GM23338 (cell line): ENCODE measurements around the gene DIABLO.

ENCODE experiments used
- CREB1 ChIP-seq: fragments of 250-450 bp; sonication (Bioruptor Pico); IDR thresholded peaks from 2 replicates; pipeline ENCODE4 v1.5.0; 2020; ENCODE audit warnings: low read depth, mild to moderate bottlenecking, moderate library complexity
- EZH2 ChIP-seq: fragments of 200-600 bp; sonication (generic); IDR thresholded peaks from one replicate; pipeline ENCODE4 v1.8.0; 2017; ENCODE audit warnings: antibody characterized with exemption, mild to moderate bottlenecking, low read depth; ENCODE audit not compliant: unreplicated experiment
- EZH2phosphoT487 ChIP-seq: fragments of 200-600 bp; sonication (generic); IDR thresholded peaks from one replicate; pipeline ENCODE4 v1.8.1; 2018; ENCODE audit warnings: antibody characterized with exemption; ENCODE audit not compliant: unreplicated experiment
- JUNB ChIP-seq: IDR thresholded peaks from one replicate; pipeline ENCODE4 v1.6.1; 2016; ENCODE audit warnings: antibody characterized with exemption; ENCODE audit not compliant: unreplicated experiment
- NANOG ChIP-seq: IDR thresholded peaks from 2 replicates; pipeline ENCODE4 v1.6.1; 2016; ENCODE audit warnings: antibody characterized with exemption, borderline replicate concordance
- POLR2AphosphoS5 ChIP-seq: IDR thresholded peaks from 2 replicates; pipeline ENCODE4 v1.6.1; 2016; ENCODE audit warnings: antibody characterized with exemption, low read depth
- STAT1 ChIP-seq: IDR thresholded peaks from one replicate; pipeline ENCODE4 v1.6.1; 2016; ENCODE audit warnings: antibody characterized with exemption; ENCODE audit not compliant: unreplicated experiment
- ZNF331 ChIP-seq: fragments of 250-450 bp; sonication (Bioruptor Pico); IDR thresholded peaks from 2 replicates; pipeline ENCODE4 v1.5.0; 2020; ENCODE audit warnings: low read depth, mild to moderate bottlenecking, moderate library complexity
- TF ChIP-seq, protein P1 (sequence below), 2 experiments: fragments of 200-600 bp in 1 of 2; sonication (generic) in 1 of 2; conservative IDR thresholded peaks; 2 replicates each; pipeline versions ENCODE4 v1.5.1 to v1.6.1; 2016 to 2017; ENCODE audit warnings: antibody characterized with exemption in 2 of 2, low read depth in 2 of 2, mild to moderate bottlenecking in 2 of 2, moderate library complexity in 1 of 2
- TF ChIP-seq, protein P2 (sequence below): IDR thresholded peaks from 2 replicates; pipeline ENCODE4 v1.6.1; 2016; ENCODE audit warnings: antibody characterized with exemption
- TF ChIP-seq, protein P3 (sequence below): IDR thresholded peaks from one replicate; pipeline ENCODE4 v1.6.1; 2018; ENCODE audit warnings: antibody characterized with exemption; ENCODE audit not compliant: unreplicated experiment

DNA sequence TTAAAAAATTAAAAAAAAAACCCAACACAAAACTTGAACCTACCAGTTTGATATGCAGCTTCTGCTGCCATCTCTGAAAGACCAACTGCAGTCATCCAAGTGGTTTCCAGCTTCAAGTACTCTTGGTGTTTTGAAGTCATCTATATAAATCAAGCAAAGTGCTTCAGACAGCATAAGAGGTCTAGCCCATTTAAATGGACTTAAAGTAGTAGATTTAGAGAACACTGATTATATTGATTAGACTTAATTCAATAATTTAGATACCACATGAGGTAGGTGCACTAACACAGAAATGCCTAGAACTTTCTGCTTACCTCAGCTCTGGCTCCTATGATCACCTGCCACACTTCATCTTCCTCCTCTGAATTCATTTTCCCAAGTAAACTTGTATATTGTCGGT, 9.4 kb downstream of the DIABLO start:
- TF ChIP-seq POLR2AphosphoS5 (no peak), CREB1 (CRISPR knock-in tag) (no peak), EZH2phosphoT487 (no peak), ZNF331 (CRISPR knock-in tag) (no peak), EZH2 (no peak), NANOG (no peak), JUNB (no peak), STAT1 (no peak)
- TF ChIP-seq, protein P1, sequence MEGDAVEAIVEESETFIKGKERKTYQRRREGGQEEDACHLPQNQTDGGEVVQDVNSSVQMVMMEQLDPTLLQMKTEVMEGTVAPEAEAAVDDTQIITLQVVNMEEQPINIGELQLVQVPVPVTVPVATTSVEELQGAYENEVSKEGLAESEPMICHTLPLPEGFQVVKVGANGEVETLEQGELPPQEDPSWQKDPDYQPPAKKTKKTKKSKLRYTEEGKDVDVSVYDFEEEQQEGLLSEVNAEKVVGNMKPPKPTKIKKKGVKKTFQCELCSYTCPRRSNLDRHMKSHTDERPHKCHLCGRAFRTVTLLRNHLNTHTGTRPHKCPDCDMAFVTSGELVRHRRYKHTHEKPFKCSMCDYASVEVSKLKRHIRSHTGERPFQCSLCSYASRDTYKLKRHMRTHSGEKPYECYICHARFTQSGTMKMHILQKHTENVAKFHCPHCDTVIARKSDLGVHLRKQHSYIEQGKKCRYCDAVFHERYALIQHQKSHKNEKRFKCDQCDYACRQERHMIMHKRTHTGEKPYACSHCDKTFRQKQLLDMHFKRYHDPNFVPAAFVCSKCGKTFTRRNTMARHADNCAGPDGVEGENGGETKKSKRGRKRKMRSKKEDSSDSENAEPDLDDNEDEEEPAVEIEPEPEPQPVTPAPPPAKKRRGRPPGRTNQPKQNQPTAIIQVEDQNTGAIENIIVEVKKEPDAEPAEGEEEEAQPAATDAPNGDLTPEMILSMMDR (conservative IDR thresholded peaks at IDR 0.05; ENCODE audit: low read depth in 2 of 2) = no peak
- TF ChIP-seq, protein P2, sequence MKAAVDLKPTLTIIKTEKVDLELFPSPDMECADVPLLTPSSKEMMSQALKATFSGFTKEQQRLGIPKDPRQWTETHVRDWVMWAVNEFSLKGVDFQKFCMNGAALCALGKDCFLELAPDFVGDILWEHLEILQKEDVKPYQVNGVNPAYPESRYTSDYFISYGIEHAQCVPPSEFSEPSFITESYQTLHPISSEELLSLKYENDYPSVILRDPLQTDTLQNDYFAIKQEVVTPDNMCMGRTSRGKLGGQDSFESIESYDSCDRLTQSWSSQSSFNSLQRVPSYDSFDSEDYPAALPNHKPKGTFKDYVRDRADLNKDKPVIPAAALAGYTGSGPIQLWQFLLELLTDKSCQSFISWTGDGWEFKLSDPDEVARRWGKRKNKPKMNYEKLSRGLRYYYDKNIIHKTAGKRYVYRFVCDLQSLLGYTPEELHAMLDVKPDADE = no peak
- TF ChIP-seq, protein P3, sequence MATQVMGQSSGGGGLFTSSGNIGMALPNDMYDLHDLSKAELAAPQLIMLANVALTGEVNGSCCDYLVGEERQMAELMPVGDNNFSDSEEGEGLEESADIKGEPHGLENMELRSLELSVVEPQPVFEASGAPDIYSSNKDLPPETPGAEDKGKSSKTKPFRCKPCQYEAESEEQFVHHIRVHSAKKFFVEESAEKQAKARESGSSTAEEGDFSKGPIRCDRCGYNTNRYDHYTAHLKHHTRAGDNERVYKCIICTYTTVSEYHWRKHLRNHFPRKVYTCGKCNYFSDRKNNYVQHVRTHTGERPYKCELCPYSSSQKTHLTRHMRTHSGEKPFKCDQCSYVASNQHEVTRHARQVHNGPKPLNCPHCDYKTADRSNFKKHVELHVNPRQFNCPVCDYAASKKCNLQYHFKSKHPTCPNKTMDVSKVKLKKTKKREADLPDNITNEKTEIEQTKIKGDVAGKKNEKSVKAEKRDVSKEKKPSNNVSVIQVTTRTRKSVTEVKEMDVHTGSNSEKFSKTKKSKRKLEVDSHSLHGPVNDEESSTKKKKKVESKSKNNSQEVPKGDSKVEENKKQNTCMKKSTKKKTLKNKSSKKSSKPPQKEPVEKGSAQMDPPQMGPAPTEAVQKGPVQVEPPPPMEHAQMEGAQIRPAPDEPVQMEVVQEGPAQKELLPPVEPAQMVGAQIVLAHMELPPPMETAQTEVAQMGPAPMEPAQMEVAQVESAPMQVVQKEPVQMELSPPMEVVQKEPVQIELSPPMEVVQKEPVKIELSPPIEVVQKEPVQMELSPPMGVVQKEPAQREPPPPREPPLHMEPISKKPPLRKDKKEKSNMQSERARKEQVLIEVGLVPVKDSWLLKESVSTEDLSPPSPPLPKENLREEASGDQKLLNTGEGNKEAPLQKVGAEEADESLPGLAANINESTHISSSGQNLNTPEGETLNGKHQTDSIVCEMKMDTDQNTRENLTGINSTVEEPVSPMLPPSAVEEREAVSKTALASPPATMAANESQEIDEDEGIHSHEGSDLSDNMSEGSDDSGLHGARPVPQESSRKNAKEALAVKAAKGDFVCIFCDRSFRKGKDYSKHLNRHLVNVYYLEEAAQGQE = no peak
